OCI-LY1 (cell line): ENCODE results near the gene DCDC2.

ENCODE experiments used
- H2AFZ ChIP-seq: fragments of 200-600 bp; sonication (generic), shearing (Covaris generic); 2 replicates; pipeline ENCODE4 v1.6.0; 2014; ENCODE audit warnings: antibody characterized with exemption, mild to moderate bottlenecking, low read length
- H3F3A ChIP-seq: fragments of 200-600 bp; sonication (generic), shearing (Covaris generic); 2 replicates; pipeline ENCODE4 v1.6.0; 2014; ENCODE audit warnings: mild to moderate bottlenecking, antibody characterized with exemption, low read length, moderate library complexity; ENCODE audit not compliant: insufficient read depth
- H3K27ac ChIP-seq: fragments of 200-600 bp; sonication (generic); 2 replicates; pipeline ENCODE4 v1.5.1; 2014; ENCODE audit warnings: low read length, mixed run types, mild to moderate bottlenecking, low read depth; ENCODE audit not compliant: poor library complexity, severe bottlenecking
- H3K27me3 ChIP-seq: fragments of 200-600 bp; sonication (generic); 2 replicates; pipeline ENCODE4 v1.6.0; 2014; ENCODE audit warnings: antibody characterized with exemption, mild to moderate bottlenecking, low read length, moderate library complexity; ENCODE audit not compliant: insufficient read depth
- H3K36me3 ChIP-seq: fragments of 200-600 bp; sonication (generic); 2 replicates; pipeline ENCODE4 v1.6.1; 2014; ENCODE audit warnings: mild to moderate bottlenecking, antibody characterized with exemption, low read length, moderate library complexity, mixed read lengths; ENCODE audit not compliant: insufficient read depth
- H3K4me1 ChIP-seq: fragments of 200-600 bp; sonication (generic); 2 replicates; pipeline ENCODE4 v1.5.1; 2014; ENCODE audit warnings: mild to moderate bottlenecking, low read length, moderate library complexity; ENCODE audit not compliant: insufficient read depth, severe bottlenecking
- H3K4me2 ChIP-seq: fragments of 200-600 bp; sonication (generic), shearing (Covaris generic); 2 replicates; pipeline ENCODE4 v1.6.1; 2014; ENCODE audit warnings: low read length
- H3K4me3 ChIP-seq: fragments of 200-600 bp; sonication (generic); 2 replicates; pipeline ENCODE4 v1.5.1; 2014; ENCODE audit warnings: low read length, low read depth, mild to moderate bottlenecking, mixed read lengths; ENCODE audit not compliant: poor library complexity, severe bottlenecking
- H3K79me2 ChIP-seq: fragments of 200-600 bp; shearing (Covaris generic); 2 replicates; pipeline ENCODE4 v1.6.1; 2016; ENCODE audit warnings: mixed run types, low read length, mixed read lengths; ENCODE audit not compliant: insufficient read depth
- H3K9ac ChIP-seq: fragments of 200-600 bp; sonication (generic), shearing (Covaris generic); 2 replicates; pipeline ENCODE4 v1.6.1; 2014; ENCODE audit warnings: mild to moderate bottlenecking, low read length, mixed read lengths
- H3K9me2 ChIP-seq: fragments of 200-600 bp; sonication (generic), shearing (Covaris generic); 2 replicates; pipeline ENCODE4 v1.6.1; 2014; ENCODE audit warnings: low read depth, mild to moderate bottlenecking, low read length, mixed read lengths
- H3K9me3 ChIP-seq: fragments of 200-600 bp; shearing (Covaris generic); 2 replicates; pipeline ENCODE4 v1.6.1; 2014; ENCODE audit warnings: low read length, mixed read lengths
- H4K20me1 ChIP-seq: fragments of 200-600 bp; sonication (generic), shearing (Covaris generic); 2 replicates; pipeline ENCODE4 v1.6.0; 2016; ENCODE audit warnings: mild to moderate bottlenecking, low read length; ENCODE audit not compliant: insufficient read depth
- EZH2 ChIP-seq: fragments of 200-600 bp; sonication (generic), shearing (Covaris generic); IDR thresholded peaks from 2 replicates; pipeline ENCODE4 v1.8.0; 2017; ENCODE audit warnings: borderline replicate concordance, mixed run types, mild to moderate bottlenecking, antibody characterized with exemption, low read length, moderate library complexity, mixed read lengths
- TF ChIP-seq, protein P1 (sequence below): fragments of 200-600 bp; sonication (generic), shearing (Covaris generic); IDR thresholded peaks from 2 replicates; pipeline ENCODE4 v1.5.1; 2017; ENCODE audit warnings: mild to moderate bottlenecking, antibody characterized with exemption, low read length, moderate library complexity, mixed read lengths

DCDC2 gene

DNA sequence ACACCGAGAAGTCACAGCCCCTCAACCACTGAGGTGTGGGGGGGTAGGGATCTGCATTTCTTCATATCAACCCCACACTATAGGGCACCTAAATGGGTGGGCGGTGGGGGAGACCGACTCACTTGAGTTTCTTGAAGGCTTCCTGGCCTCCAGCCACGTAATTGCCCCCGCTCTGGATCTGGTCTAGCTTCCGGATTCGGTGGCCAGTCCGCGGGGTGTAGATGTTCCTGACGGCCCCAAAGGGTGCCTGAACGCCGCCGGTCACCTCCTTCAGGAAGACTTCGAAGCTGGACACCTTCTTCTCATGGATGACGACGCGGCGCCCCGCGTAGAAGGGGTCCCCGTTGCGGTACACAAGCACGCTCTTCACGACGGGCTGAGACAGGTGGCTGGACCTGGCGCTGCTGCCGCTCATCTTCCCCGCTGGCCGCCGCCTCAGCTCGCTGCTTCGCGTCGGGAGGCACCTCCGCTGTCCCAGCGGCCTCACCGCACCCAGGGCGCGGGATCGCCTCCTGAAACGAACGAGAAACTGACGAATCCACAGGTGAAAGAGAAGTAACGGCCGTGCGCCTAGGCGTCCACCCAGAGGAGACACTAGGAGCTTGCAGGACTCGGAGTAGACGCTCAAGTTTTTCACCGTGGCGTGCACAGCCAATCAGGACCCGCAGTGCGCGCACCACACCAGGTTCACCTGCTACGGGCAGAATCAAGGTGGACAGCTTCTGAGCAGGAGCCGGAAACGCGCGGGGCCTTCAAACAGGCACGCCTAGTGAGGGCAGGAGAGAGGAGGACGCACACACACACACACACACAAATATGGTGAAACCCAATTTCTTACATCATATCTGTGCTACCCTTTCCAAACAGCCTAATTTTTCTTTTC, at the start of gene DCDC2:
TSS of gene DCDC2 (minus strand) at position 724 of the 883 bp plus-strand sequence. CDS start at position 415, 309 bp downstream.
- TF ChIP-seq EZH2, result no peak
- TF ChIP-seq, protein P1, sequence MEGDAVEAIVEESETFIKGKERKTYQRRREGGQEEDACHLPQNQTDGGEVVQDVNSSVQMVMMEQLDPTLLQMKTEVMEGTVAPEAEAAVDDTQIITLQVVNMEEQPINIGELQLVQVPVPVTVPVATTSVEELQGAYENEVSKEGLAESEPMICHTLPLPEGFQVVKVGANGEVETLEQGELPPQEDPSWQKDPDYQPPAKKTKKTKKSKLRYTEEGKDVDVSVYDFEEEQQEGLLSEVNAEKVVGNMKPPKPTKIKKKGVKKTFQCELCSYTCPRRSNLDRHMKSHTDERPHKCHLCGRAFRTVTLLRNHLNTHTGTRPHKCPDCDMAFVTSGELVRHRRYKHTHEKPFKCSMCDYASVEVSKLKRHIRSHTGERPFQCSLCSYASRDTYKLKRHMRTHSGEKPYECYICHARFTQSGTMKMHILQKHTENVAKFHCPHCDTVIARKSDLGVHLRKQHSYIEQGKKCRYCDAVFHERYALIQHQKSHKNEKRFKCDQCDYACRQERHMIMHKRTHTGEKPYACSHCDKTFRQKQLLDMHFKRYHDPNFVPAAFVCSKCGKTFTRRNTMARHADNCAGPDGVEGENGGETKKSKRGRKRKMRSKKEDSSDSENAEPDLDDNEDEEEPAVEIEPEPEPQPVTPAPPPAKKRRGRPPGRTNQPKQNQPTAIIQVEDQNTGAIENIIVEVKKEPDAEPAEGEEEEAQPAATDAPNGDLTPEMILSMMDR, result no peak
- H3K4me1 ChIP-seq, result peaks cover 10% of the 10 kb centered on the region
- H2AFZ ChIP-seq, result no peak within 1 kb of the TSS
- H4K20me1 ChIP-seq, result no peaks in the 10 kb centered on the region
- H3K9me3 ChIP-seq, result no peaks in the 10 kb centered on the region
- H3K4me3 ChIP-seq, result no peak within 1 kb of the TSS
- H3K9me2 ChIP-seq, result no peaks in the 10 kb centered on the region
- H3K79me2 ChIP-seq, result no peaks in the 10 kb centered on the region
- H3K27ac ChIP-seq, result no peak within 1 kb of the TSS
- no peaks in the 10 kb centered on the region for H3K27me3 ChIP-seq
- H3K36me3 ChIP-seq, result no peaks in the 10 kb centered on the region
- H3K4me2 ChIP-seq, result no peak within 1 kb of the TSS
- no peak within 1 kb of the TSS for H3K9ac ChIP-seq
- no peaks in the 10 kb centered on the region for H3F3A ChIP-seq

DNA sequence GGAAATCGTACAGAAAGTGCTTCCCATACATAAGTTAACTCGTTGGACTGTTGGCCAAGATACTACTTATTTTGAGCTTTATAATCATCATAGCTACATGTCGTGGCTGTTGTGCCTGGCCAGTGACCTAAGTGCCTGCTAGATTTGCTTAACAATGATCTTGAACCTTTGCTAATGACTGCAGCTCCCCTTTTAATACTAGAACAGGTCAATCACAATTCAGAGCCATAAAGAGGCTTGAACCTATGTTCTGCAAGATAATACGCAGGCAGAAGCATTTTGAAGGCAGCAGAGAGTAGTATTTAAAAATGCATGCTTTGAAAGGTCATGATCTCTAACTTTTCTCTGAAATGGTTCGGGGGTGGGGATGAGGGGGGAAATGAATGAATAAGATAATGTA, 47.4 kb upstream of the DCDC2 start:
- Histone ChIP-seq H3K4me2 (no peak overlapping the region), H3K9ac (no peak overlapping the region)

DNA sequence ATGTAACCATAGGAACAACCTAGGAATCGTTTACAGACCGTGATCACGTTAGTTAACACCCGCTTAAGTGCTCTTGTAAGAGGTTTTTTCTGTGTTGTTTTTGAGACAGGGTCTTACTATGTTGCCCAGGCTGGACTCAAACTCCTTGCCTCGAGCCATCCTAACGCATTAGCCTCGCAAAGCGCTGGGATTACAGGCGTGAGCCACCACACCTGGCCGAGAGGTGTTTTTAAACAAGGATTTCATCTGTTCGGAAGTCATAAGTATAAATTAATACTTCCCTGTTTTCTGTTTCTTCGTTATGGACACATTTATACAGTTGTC, 45.6 kb upstream of the DCDC2 start:
- Histone ChIP-seq H3K79me2 (peaks cover 24% of the 10 kb centered on the region), H3K4me1 (peaks cover 21% of the 10 kb centered on the region), H3K9me3 (no peaks in the 10 kb centered on the region)

More for the DNA sequence above, 47.4 kb upstream of the DCDC2 start:
- no peaks in the 10 kb centered on the region for H3K27me3 ChIP-seq
- H3K9me3 ChIP-seq, result no peaks in the 10 kb centered on the region
- no peak for TF ChIP-seq EZH2
- TF ChIP-seq, protein P1, result no peak
- no peaks in the 10 kb centered on the region for H3K9me2 ChIP-seq
- H3F3A ChIP-seq, result no peaks in the 10 kb centered on the region
- peaks cover 46% of the 10 kb centered on the region for H3K36me3 ChIP-seq
- H3K27ac ChIP-seq, result no peak overlapping the region
- H2AFZ ChIP-seq, result no peak overlapping the region
- peaks cover 24% of the 10 kb centered on the region for H3K79me2 ChIP-seq
- peaks cover 21% of the 10 kb centered on the region for H3K4me1 ChIP-seq
- no peak overlapping the region for H3K4me3 ChIP-seq
- H4K20me1 ChIP-seq, result no peaks in the 10 kb centered on the region

More for the DNA sequence above, 45.6 kb upstream of the DCDC2 start:
- H3K27ac ChIP-seq, result no peak overlapping the region
- H3K9me2 ChIP-seq, result no peaks in the 10 kb centered on the region
- no peaks in the 10 kb centered on the region for H4K20me1 ChIP-seq
- peak overlapping the region; percentile 93 for H3K4me2 ChIP-seq
- H2AFZ ChIP-seq, result no peak overlapping the region
- H3F3A ChIP-seq, result no peaks in the 10 kb centered on the region
- no peak for TF ChIP-seq EZH2
- TF ChIP-seq, protein P1, result no peak
- H3K27me3 ChIP-seq, result no peaks in the 10 kb centered on the region
- peak overlapping the region; percentile 86 for H3K9ac ChIP-seq
- H3K4me3 ChIP-seq, result peak overlapping the region; percentile 92
- H3K36me3 ChIP-seq, result peaks cover 28% of the 10 kb centered on the region
